OCI-LY1 (cell line): ENCODE results near the gene STBD1.

Experiments
- EZH2 ChIP-seq: fragments of 200-600 bp; sonication (generic), shearing (Covaris generic); IDR thresholded peaks from 2 replicates; pipeline ENCODE4 v1.8.0; 2017; ENCODE audit warnings: borderline replicate concordance, mixed run types, mild to moderate bottlenecking, antibody characterized with exemption, low read length, moderate library complexity, mixed read lengths
- TF ChIP-seq, protein P1 (sequence below): fragments of 200-600 bp; sonication (generic), shearing (Covaris generic); IDR thresholded peaks from 2 replicates; pipeline ENCODE4 v1.5.1; 2017; ENCODE audit warnings: mild to moderate bottlenecking, antibody characterized with exemption, low read length, moderate library complexity, mixed read lengths

DNA sequence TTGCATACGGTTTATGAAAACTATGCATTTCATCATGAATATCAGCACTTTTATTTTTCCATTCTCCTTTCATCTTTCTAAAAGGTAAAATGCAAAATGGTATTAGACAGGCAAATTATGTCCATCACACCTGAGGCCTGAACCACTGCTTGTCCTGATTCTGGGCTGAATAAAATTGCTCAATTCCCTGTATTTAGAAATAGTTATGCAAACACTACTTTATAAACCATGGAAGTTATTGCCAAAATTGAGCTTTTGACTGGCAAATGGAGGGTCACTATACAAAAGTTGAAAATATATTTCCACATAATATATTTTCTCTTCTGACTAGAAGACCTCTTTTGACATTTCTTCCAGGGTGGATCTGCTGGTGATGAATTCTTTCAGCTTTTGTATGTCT is 34.0 kb upstream of the STBD1 start:
- TF ChIP-seq, protein P1, sequence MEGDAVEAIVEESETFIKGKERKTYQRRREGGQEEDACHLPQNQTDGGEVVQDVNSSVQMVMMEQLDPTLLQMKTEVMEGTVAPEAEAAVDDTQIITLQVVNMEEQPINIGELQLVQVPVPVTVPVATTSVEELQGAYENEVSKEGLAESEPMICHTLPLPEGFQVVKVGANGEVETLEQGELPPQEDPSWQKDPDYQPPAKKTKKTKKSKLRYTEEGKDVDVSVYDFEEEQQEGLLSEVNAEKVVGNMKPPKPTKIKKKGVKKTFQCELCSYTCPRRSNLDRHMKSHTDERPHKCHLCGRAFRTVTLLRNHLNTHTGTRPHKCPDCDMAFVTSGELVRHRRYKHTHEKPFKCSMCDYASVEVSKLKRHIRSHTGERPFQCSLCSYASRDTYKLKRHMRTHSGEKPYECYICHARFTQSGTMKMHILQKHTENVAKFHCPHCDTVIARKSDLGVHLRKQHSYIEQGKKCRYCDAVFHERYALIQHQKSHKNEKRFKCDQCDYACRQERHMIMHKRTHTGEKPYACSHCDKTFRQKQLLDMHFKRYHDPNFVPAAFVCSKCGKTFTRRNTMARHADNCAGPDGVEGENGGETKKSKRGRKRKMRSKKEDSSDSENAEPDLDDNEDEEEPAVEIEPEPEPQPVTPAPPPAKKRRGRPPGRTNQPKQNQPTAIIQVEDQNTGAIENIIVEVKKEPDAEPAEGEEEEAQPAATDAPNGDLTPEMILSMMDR, result no peak
- no peak for TF ChIP-seq EZH2
